HepG2 (cell line): Measurements from ENCODE around the gene STXBP2. TPM values are rescaled to one million over a fixed set of nuclear protein-coding genes. Genes with fewer than 3 reads are reported as not detected.

ENCODE experiments used
- AGO1 ChIP-seq: fragments of 200-400 bp; formaldehyde crosslinking; IDR thresholded peaks from 2 replicates; pipeline ENCODE4 v1.6.1; 2017; ENCODE audit warnings: mild to moderate bottlenecking, low read depth, low read length, moderate library complexity; ENCODE audit not compliant: poor library complexity, severe bottlenecking
- ATM ChIP-seq: fragments of 450-650 bp; IDR thresholded peaks from 2 replicates; pipeline ENCODE4 v1.7.1; 2017; ENCODE audit warnings: mild to moderate bottlenecking, borderline replicate concordance
- FLYWCH1 ChIP-seq: sonication (generic); formaldehyde crosslinking; IDR thresholded peaks from 2 replicates; pipeline ENCODE4 v1.8.1; 2023; ENCODE audit warnings: mild to moderate bottlenecking, missing genetic modification reagents
- JUN ChIP-seq: sonication (generic); formaldehyde crosslinking; IDR thresholded peaks from 2 replicates; pipeline ENCODE4 v1.4.0; 2020; ENCODE audit warnings: mild to moderate bottlenecking, missing genetic modification reagents
- PHF5A ChIP-seq: IDR thresholded peaks from one replicate; pipeline ENCODE4 v1.6.1; 2018; ENCODE audit warnings: low read depth, missing genetic modification reagents; ENCODE audit not compliant: unreplicated experiment
- POLR2G ChIP-seq: fragments of 200-400 bp; formaldehyde crosslinking; IDR thresholded peaks from 2 replicates; pipeline ENCODE4 v1.6.1; 2018; ENCODE audit warnings: mild to moderate bottlenecking, low read depth, low read length, moderate library complexity
- STAG1 ChIP-seq: sonication (generic); formaldehyde crosslinking; IDR thresholded peaks from 2 replicates; pipeline ENCODE4 v1.4.0; 2020; ENCODE audit warnings: missing genetic modification reagents
- ZFP90 ChIP-seq: sonication (generic); formaldehyde crosslinking; IDR thresholded peaks from 2 replicates; pipeline ENCODE4 v1.8.0; 2022; ENCODE audit warnings: missing genetic modification reagents, mild to moderate bottlenecking, inconsistent platforms, borderline replicate concordance
- ZKSCAN1 ChIP-seq: fragments of 150-350 bp; IDR thresholded peaks from 2 replicates; pipeline ENCODE4 v1.6.1; 2014; ENCODE audit warnings: low read length
- ZNF234 ChIP-seq: sonication (generic); formaldehyde crosslinking; conservative IDR thresholded peaks from 2 replicates; pipeline ENCODE4 v1.5.1; 2020; ENCODE audit warnings: mild to moderate bottlenecking, missing genetic modification reagents
- ZNF343 ChIP-seq: sonication (generic); formaldehyde crosslinking; IDR thresholded peaks from 2 replicates; pipeline ENCODE4 v1.4.0; 2020; ENCODE audit warnings: mild to moderate bottlenecking, missing genetic modification reagents
- ZNF446 ChIP-seq: sonication (generic); formaldehyde crosslinking; IDR thresholded peaks from 2 replicates; pipeline ENCODE4 v1.5.0; 2020; ENCODE audit warnings: mild to moderate bottlenecking, missing genetic modification reagents
- ZNF501 ChIP-seq: sonication (generic); formaldehyde crosslinking; IDR thresholded peaks from 2 replicates; pipeline ENCODE4 v1.5.1; 2020; ENCODE audit warnings: mild to moderate bottlenecking, moderate library complexity, missing genetic modification reagents
- ZNF562 ChIP-seq: sonication (generic); formaldehyde crosslinking; IDR thresholded peaks from 2 replicates; pipeline ENCODE4 v1.8.0; 2022; ENCODE audit warnings: missing genetic modification reagents, borderline replicate concordance
- ZNF605 ChIP-seq: sonication (generic); formaldehyde crosslinking; IDR thresholded peaks from 2 replicates; pipeline ENCODE4 v1.8.0; 2022; ENCODE audit warnings: mild to moderate bottlenecking, missing genetic modification reagents
- ZNF644 ChIP-seq: IDR thresholded peaks from 2 replicates; pipeline ENCODE4 v1.6.1; 2016; ENCODE audit warnings: low read depth
- ZNF678 ChIP-seq: sonication (generic); formaldehyde crosslinking; IDR thresholded peaks from 2 replicates; pipeline ENCODE4 v1.4.0; 2020; ENCODE audit warnings: mild to moderate bottlenecking, missing genetic modification reagents
- ZNF747 ChIP-seq: sonication (generic); formaldehyde crosslinking; IDR thresholded peaks from 2 replicates; pipeline ENCODE4 v1.8.1; 2023; ENCODE audit warnings: missing genetic modification reagents, mild to moderate bottlenecking, borderline replicate concordance
- ZNF841 ChIP-seq: sonication (generic); formaldehyde crosslinking; IDR thresholded peaks from 2 replicates; pipeline ENCODE4 v1.8.1; 2023; ENCODE audit warnings: missing genetic modification reagents, borderline replicate concordance
- ZNF891 ChIP-seq: sonication (generic); formaldehyde crosslinking; IDR thresholded peaks from 2 replicates; pipeline ENCODE4 v1.5.0; 2020; ENCODE audit warnings: mild to moderate bottlenecking, missing genetic modification reagents
- polyA plus RNA-seq, 8 experiments: library from polyadenylated mRNA; depleted of rRNA in 3 of 8; stranded (reverse) in 7 of 8; unstranded in 1 of 8; fragments of >200 nt; fragmentation: Illumina TruSeq in 4 of 8; extraction: Trizol in 4 of 8; gene quantifications; 2 replicates each; pipeline versions ENCODE4 v1.2.1 to v1.2.3, GENCODE V29; 2011 to 2016; ENCODE audit warnings: low read depth in 4 of 8, missing spikeins in 1 of 8, mixed read lengths in 1 of 8; ENCODE audit not compliant: insufficient read depth in 1 of 8
- total RNA-seq, 5 experiments: library from RNA; depleted of rRNA; stranded (reverse); fragments of >200 nt; fragmentation: Illumina TruSeq; extraction: Trizol; gene quantifications; 2 replicates each; pipeline ENCODE4 v1.2.3, GENCODE V29; 2016; ENCODE audit warnings: low read depth in 1 of 5
- TF ChIP-seq, protein P1 (sequence below): sonication (generic); formaldehyde crosslinking; IDR thresholded peaks from 2 replicates; pipeline ENCODE4 v1.4.0; 2020; ENCODE audit warnings: missing genetic modification reagents
- TF ChIP-seq, protein P2 (sequence below): sonication (generic); formaldehyde crosslinking; IDR thresholded peaks from 2 replicates; pipeline ENCODE4 v1.8.1; 2022; ENCODE audit warnings: low read depth, mild to moderate bottlenecking, missing genetic modification reagents
- TF ChIP-seq, protein P3 (sequence below): fragments of 450-650 bp; IDR thresholded peaks from 2 replicates; pipeline ENCODE4 v1.6.1; 2016

STXBP2 gene
- total and polyA plus RNA-seq, 2 of the 13 experiments (the other 11 are each of a cell fraction or from before 2014, with no cell fraction given): 22.8 to 40.1 TPM

DNA sequence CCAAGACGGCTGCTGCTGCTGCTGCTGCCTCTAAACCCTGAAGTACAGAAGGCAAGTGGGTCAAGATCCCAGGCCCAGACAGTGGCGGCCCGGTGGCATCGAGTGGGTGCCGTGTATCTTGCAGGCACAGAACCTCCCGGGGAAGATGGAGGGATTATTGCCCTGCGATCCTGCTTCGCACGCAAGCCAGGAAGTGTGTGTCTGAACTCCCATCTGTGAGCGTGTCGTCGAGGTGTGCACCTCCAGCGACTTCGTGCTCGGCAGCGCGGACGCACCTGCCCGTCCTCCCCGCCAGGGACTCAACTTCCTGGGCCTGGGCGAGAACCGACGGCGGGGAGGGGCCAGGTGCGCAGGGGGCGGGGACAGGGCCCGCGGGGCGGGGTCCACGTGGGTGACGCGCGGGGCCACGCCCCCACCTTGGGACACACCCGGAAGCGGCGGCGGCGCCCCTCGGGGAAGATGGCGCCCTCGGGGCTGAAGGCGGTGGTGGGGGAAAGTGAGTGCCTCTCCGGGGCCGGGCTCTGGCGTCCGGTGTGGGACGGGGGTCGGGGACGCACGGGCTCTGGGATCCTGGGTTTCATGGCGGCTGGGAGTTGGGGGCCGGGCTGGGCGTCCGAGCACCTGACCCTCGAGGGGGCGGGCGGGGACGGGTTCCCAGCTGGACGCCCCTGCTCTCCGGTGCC is at the start of gene STXBP2 (continued):
- TF ChIP-seq, protein P1, sequence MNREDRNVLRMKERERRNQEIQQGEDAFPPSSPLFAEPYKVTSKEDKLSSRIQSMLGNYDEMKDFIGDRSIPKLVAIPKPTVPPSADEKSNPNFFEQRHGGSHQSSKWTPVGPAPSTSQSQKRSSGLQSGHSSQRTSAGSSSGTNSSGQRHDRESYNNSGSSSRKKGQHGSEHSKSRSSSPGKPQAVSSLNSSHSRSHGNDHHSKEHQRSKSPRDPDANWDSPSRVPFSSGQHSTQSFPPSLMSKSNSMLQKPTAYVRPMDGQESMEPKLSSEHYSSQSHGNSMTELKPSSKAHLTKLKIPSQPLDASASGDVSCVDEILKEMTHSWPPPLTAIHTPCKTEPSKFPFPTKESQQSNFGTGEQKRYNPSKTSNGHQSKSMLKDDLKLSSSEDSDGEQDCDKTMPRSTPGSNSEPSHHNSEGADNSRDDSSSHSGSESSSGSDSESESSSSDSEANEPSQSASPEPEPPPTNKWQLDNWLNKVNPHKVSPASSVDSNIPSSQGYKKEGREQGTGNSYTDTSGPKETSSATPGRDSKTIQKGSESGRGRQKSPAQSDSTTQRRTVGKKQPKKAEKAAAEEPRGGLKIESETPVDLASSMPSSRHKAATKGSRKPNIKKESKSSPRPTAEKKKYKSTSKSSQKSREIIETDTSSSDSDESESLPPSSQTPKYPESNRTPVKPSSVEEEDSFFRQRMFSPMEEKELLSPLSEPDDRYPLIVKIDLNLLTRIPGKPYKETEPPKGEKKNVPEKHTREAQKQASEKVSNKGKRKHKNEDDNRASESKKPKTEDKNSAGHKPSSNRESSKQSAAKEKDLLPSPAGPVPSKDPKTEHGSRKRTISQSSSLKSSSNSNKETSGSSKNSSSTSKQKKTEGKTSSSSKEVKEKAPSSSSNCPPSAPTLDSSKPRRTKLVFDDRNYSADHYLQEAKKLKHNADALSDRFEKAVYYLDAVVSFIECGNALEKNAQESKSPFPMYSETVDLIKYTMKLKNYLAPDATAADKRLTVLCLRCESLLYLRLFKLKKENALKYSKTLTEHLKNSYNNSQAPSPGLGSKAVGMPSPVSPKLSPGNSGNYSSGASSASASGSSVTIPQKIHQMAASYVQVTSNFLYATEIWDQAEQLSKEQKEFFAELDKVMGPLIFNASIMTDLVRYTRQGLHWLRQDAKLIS: no peak
- TF ChIP-seq STAG1 (CRISPR knock-in tag) (no peak), ZFP90 (CRISPR knock-in tag) (no peak), ZNF678 (CRISPR knock-in tag) (no peak), ZNF343 (0 out of 2 replicates have a peak, but pooled peaks have one; percentile 27), ZKSCAN1 (no peak), ATM (no peak), POLR2G (peak; percentile 78), ZNF501 (CRISPR knock-in tag) (0 out of 2 replicates have a peak, but pooled peaks have one; percentile 55), AGO1 (no peak), ZNF562 (no peak), ZNF605 (peak; percentile 78), ZNF234 (CRISPR knock-in tag) (no peak), ZNF891 (CRISPR knock-in tag) (no peak), ZNF644 (no peak), JUN (peak; percentile 69; the same call in 1 of the 2 replicates), PHF5A (CRISPR knock-in tag) (no peak), ZNF841 (CRISPR knock-in tag) (no peak), ZNF446 (CRISPR knock-in tag) (0 out of 2 replicates have a peak, but pooled peaks have one; percentile 70), ZNF747 (CRISPR knock-in tag) (peak; percentile 56; the same call in 1 of the 2 replicates), FLYWCH1 (no peak)
- TF ChIP-seq, protein P2, sequence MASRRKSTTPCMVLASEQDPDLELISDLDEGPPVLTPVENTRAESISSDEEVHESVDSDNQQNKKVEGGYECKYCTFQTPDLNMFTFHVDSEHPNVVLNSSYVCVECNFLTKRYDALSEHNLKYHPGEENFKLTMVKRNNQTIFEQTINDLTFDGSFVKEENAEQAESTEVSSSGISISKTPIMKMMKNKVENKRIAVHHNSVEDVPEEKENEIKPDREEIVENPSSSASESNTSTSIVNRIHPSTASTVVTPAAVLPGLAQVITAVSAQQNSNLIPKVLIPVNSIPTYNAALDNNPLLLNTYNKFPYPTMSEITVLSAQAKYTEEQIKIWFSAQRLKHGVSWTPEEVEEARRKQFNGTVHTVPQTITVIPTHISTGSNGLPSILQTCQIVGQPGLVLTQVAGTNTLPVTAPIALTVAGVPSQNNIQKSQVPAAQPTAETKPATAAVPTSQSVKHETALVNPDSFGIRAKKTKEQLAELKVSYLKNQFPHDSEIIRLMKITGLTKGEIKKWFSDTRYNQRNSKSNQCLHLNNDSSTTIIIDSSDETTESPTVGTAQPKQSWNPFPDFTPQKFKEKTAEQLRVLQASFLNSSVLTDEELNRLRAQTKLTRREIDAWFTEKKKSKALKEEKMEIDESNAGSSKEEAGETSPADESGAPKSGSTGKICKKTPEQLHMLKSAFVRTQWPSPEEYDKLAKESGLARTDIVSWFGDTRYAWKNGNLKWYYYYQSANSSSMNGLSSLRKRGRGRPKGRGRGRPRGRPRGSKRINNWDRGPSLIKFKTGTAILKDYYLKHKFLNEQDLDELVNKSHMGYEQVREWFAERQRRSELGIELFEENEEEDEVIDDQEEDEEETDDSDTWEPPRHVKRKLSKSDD (CRISPR knock-in tag): no peak
- TF ChIP-seq, protein P3, sequence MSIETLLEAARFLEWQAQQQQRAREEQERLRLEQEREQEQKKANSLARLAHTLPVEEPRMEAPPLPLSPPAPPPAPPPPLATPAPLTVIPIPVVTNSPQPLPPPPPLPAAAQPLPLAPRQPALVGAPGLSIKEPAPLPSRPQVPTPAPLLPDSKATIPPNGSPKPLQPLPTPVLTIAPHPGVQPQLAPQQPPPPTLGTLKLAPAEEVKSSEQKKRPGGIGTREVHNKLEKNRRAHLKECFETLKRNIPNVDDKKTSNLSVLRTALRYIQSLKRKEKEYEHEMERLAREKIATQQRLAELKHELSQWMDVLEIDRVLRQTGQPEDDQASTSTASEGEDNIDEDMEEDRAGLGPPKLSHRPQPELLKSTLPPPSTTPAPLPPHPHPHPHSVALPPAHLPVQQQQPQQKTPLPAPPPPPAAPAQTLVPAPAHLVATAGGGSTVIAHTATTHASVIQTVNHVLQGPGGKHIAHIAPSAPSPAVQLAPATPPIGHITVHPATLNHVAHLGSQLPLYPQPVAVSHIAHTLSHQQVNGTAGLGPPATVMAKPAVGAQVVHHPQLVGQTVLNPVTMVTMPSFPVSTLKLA: peak; percentile 85
